ENCODE data around the gene ATXN7. TPM values are rescaled to one million over a fixed set of nuclear protein-coding genes. Genes with fewer than 3 reads are reported as not detected.

Gene ATXN7
- total RNA-seq, 4 donors from 2014 or later: 6.1 to 28.2 (median 20.2) TPM

GRCh38 chr3:63949005-63949404 lies 85.3 kb downstream of the ATXN7 start:
- DNase-seq: no peak

GRCh38 chr3:63950698-63951097 lies 87.0 kb downstream of the ATXN7 start:
- no peak for TF ChIP-seq POLR2A (IDR thresholded peaks at IDR 0.05)
- TF ChIP-seq, protein P1, sequence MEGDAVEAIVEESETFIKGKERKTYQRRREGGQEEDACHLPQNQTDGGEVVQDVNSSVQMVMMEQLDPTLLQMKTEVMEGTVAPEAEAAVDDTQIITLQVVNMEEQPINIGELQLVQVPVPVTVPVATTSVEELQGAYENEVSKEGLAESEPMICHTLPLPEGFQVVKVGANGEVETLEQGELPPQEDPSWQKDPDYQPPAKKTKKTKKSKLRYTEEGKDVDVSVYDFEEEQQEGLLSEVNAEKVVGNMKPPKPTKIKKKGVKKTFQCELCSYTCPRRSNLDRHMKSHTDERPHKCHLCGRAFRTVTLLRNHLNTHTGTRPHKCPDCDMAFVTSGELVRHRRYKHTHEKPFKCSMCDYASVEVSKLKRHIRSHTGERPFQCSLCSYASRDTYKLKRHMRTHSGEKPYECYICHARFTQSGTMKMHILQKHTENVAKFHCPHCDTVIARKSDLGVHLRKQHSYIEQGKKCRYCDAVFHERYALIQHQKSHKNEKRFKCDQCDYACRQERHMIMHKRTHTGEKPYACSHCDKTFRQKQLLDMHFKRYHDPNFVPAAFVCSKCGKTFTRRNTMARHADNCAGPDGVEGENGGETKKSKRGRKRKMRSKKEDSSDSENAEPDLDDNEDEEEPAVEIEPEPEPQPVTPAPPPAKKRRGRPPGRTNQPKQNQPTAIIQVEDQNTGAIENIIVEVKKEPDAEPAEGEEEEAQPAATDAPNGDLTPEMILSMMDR (IDR thresholded peaks at IDR 0.05): no peak
- H3K4me1 ChIP-seq: peaks cover 0 to 34% (median 5%) of the 10 kb centered on the region in 3 donors
- no peaks in the 10 kb centered on the region for H3K27me3 ChIP-seq
- no peak overlapping the region for H3K27ac ChIP-seq
- intact Hi-C loops (cut with DNase I): no loop called here
- no peak overlapping the region for H3K4me3 ChIP-seq
- no peak for DNase-seq
- WGBS, 2 donors: 74 to 90% methylated on average over 1 of the region's 1 CpG
- H3K9me3 ChIP-seq: no peaks in the 10 kb centered on the region
- H3K36me3 ChIP-seq: peaks cover 0 to 34% (median 0%) of the 10 kb centered on the region in 3 donors

More at GRCh38 chr3:63949005-63949404, 85.3 kb downstream of the ATXN7 start:
- H3K9me3 ChIP-seq: no peaks in the 10 kb centered on the region
- intact Hi-C loops (cut with DNase I): no loop called here
- peaks cover 0 to 37% (median 5%) of the 10 kb centered on the region in 3 donors for H3K4me1 ChIP-seq
- 75 to 77% methylated on average over 2 of the region's 2 CpGs for WGBS, 2 donors
- TF ChIP-seq, protein P1 (IDR thresholded peaks at IDR 0.05): no peak
- no peak for TF ChIP-seq POLR2A (IDR thresholded peaks at IDR 0.05)
- H3K27me3 ChIP-seq: no peaks in the 10 kb centered on the region
- H3K27ac ChIP-seq: no peak overlapping the region
- H3K36me3 ChIP-seq: peaks cover 0 to 39% (median 0%) of the 10 kb centered on the region in 3 donors
- H3K4me3 ChIP-seq: no peak overlapping the region

GRCh38 chr3:63951492-63952247 lies 88.0 kb downstream of the ATXN7 start:
- H3K4me3 ChIP-seq: no peak overlapping the region
- TF ChIP-seq, protein P1 (IDR thresholded peaks at IDR 0.05): no peak
- no peak for TF ChIP-seq POLR2A (IDR thresholded peaks at IDR 0.05)
- no peak for DNase-seq
- no peak overlapping the region for H3K27ac ChIP-seq
- H3K9me3 ChIP-seq: no peaks in the 10 kb centered on the region
- peaks cover 0 to 36% (median 0%) of the 10 kb centered on the region in 3 donors for H3K36me3 ChIP-seq
- intact Hi-C loops (cut with DNase I): no loop called here
- H3K4me1 ChIP-seq: peaks cover 0 to 32% (median 5%) of the 10 kb centered on the region in 3 donors
- 31 to 42% methylated on average over 1 of the region's 1 CpG for WGBS, 2 donors
- no peaks in the 10 kb centered on the region for H3K27me3 ChIP-seq

- Histone ChIP-seq H3K27ac (no peak overlapping the region), H3K27me3 (no peaks in the 10 kb centered on the region), H3K36me3 (peaks cover 0 to 31% (median 0%) of the 10 kb centered on the region in 3 donors), H3K4me3 (no peak overlapping the region), H3K4me1 (peaks cover 0 to 32% (median 5%) of the 10 kb centered on the region in 3 donors), H3K9me3 (no peaks in the 10 kb centered on the region)
- TF ChIP-seq, protein P1 (IDR thresholded peaks at IDR 0.05): no peak
- no peak for TF ChIP-seq POLR2A (IDR thresholded peaks at IDR 0.05)
- intact Hi-C loops (cut with DNase I): no loop called here
- 70 to 88% methylated on average over 2 of the region's 2 CpGs for WGBS, 2 donors
- no peak for DNase-seq
Measured at GRCh38 chr3:63952248-63952594, 88.6 kb downstream of the ATXN7 start.

GRCh38 chr3:63954182-63954581 lies 90.5 kb downstream of the ATXN7 start:
- no peak for DNase-seq
- H3K4me3 ChIP-seq: no peak overlapping the region
- intact Hi-C loops (cut with DNase I): no loop called here
- TF ChIP-seq POLR2A (IDR thresholded peaks at IDR 0.05): no peak
- TF ChIP-seq, protein P1 (IDR thresholded peaks at IDR 0.05): no peak
- H3K9me3 ChIP-seq: no peaks in the 10 kb centered on the region
- WGBS, 2 donors: 56 to 69% methylated on average over 4 to 5 of the region's 5 CpGs
- peak overlapping the region in 1 of 4 donors; percentile 39 for H3K27ac ChIP-seq
- H3K4me1 ChIP-seq: peaks cover 0 to 36% (median 5%) of the 10 kb centered on the region in 3 donors
- H3K36me3 ChIP-seq: peaks cover 0 to 27% (median 0%) of the 10 kb centered on the region in 3 donors
- H3K27me3 ChIP-seq: no peaks in the 10 kb centered on the region

Measured in esophagus squamous epithelium (tissue), 5 donors.